IPS DF 6.9 (cell line): ENCODE data around the gene TICAM1.
A peak's percentile ranks its signal among the peaks of the same experiment; 100 is the strongest.
"Not testable (repeated sequence)": the region's sequence is repeated elsewhere in the genome, so short reads cannot be mapped to it uniquely, and the experiment has no call there.

Experiments
- DNase-seq: peaks from one replicate; pipeline ENCODE4 v3.0.0-alpha.2; 2013; ENCODE audit warnings: low read depth, low spot score
- H3K27ac ChIP-seq: one replicate; pipeline ENCODE4 v1.5.1; 2013; ENCODE audit warnings: low read length, control low read depth
- H3K27me3 ChIP-seq: 2 replicates; pipeline ENCODE4 v1.6.1; 2013; ENCODE audit warnings: mild to moderate bottlenecking, low read length; ENCODE audit not compliant: control insufficient read depth, insufficient read depth
- H3K36me3 ChIP-seq: 2 replicates; pipeline ENCODE4 v1.6.1; 2013; ENCODE audit warnings: low read length; ENCODE audit not compliant: control insufficient read depth, insufficient read depth
- H3K4me1 ChIP-seq: 2 replicates; pipeline ENCODE4 v1.6.1; 2013; ENCODE audit warnings: low read length; ENCODE audit not compliant: control insufficient read depth, insufficient read depth
- H3K4me3 ChIP-seq: 2 replicates; pipeline ENCODE4 v1.5.1; 2013; ENCODE audit warnings: mild to moderate bottlenecking, low read length
- H3K9me3 ChIP-seq: 2 replicates; pipeline ENCODE4 v1.6.1; 2013; ENCODE audit warnings: low read length, inconsistent platforms; ENCODE audit not compliant: control insufficient read depth, insufficient read depth
- WGBS: extraction: QIAGEN DNeasy Blood & Tissue Kit; methylation state at CpG from one replicate; pipeline ENCODE4 v1.1.7; 2013; ENCODE audit warnings: mixed read lengths, missing lambda C conversion rate; ENCODE audit not compliant: insufficient read length, insufficient coverage; 5-methylcytosine and 5-hydroxymethylcytosine counted together

TICAM1 gene

DNA sequence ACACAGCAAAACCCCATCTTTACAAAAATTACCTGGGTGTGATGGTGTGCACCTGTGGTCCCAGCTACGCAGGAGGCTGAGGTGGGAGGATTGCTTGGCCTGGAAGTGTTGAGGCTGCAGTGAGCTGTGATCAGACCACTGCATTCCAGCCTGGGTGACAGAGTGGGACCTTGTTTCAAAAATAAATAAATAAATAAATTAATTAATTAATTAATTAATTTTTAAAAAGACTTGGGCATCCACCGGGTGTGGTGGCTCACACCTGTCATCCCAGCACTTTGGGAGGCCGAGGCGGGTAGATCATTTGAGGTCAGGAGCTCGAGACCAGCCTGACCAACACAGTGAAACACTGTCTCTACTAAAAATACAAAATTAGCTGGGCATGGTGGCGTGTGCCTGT is 26.4 kb downstream of the TICAM1 start:
- not testable (repeated sequence) for DNase-seq, H3K4me3 ChIP-seq, H3K27me3 ChIP-seq, H3K9me3 ChIP-seq, H3K27ac ChIP-seq, H3K4me1 ChIP-seq, H3K36me3 ChIP-seq
- WGBS: no CpG with 5 or more reads among the region's 6 CpGs

DNA sequence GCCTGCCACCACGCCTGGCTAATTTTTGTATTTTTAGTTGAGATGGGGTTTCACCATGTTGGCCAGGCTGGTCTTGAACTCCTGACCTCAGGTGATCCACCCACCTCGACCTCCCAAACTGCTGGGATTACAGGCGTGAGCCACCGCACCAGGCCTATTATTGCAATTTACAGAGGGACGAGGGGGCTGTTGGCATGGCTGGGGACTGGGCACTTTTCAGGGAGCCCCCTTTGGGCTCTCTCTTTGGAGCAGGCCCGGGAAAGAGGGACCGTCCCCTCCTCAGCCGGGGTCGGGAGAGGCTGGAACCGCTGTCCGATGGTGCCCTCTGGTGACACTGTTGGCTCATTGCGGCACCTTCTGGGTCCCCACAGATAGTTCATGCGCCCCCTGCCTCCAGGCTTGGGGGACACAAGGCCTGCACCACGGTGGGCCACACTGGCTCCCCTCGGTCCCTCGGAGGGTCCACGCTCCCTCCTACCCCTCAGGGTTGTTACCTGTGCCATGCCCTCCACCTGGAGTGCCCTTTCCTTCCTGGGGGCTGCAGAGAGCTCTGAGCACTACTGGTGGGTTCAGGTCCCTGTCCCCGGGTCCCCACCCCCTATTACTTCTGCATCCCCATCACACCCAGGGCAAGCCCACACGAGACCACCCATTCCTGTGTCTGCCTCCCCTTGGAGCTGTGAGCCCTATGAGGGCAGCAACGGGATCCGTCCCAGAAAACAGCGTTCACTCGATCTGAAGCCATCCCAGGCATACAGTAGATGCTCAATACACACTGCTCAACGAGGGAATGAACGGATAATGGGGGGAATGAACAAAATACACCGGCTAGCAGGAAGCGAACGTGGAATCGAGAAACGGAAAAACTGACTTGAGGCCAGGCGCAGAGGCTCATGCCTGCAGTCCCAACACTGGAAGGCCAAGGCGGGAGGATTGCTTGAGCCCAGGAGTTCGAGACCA is 27.5 kb downstream of the TICAM1 start:
- H3K9me3 ChIP-seq: no peaks in the 10 kb centered on the region
- no peaks in the 10 kb centered on the region for H3K36me3 ChIP-seq
- no peaks in the 10 kb centered on the region for H3K4me1 ChIP-seq
- no peak overlapping the region for H3K4me3 ChIP-seq
- WGBS: no CpG with 5 or more reads among the region's 33 CpGs
- DNase-seq: peak; percentile 54
- H3K27me3 ChIP-seq: no peaks in the 10 kb centered on the region
- H3K27ac ChIP-seq: no peak overlapping the region

- Histone ChIP-seq H3K36me3 (no peaks in the 10 kb centered on the region), H3K4me1 (no peaks in the 10 kb centered on the region), H3K27me3 (no peaks in the 10 kb centered on the region), H3K9me3 (no peaks in the 10 kb centered on the region), H3K4me3 (no peak overlapping the region), H3K27ac (no peak overlapping the region)
- no peak for DNase-seq
- WGBS: no CpG with 5 or more reads among the region's 7 CpGs
Measured at GRCh38 chr19:4802711-4803110, 28.8 kb downstream of the TICAM1 start.

- H3K4me3 ChIP-seq: no peak overlapping the region
- no peaks in the 10 kb centered on the region for H3K9me3 ChIP-seq
- H3K27ac ChIP-seq: no peak overlapping the region
- H3K27me3 ChIP-seq: no peaks in the 10 kb centered on the region
- no CpG with 5 or more reads among the region's 3 CpGs for WGBS
- H3K36me3 ChIP-seq: peaks cover 5% of the 10 kb centered on the region; the same call in 1 of the 2 replicates
- H3K4me1 ChIP-seq: no peaks in the 10 kb centered on the region
- DNase-seq: no peak
Measured at GRCh38 chr19:4801085-4801619, 30.4 kb downstream of the TICAM1 start.

GRCh38 chr19:4800591-4801081 is 30.9 kb downstream of the TICAM1 start:
- no peaks in the 10 kb centered on the region for H3K4me1 ChIP-seq

GRCh38 chr19:4795400-4795799 is 36.1 kb downstream of the TICAM1 start:
- H3K9me3 ChIP-seq: no peaks in the 10 kb centered on the region
- WGBS: no CpG with 5 or more reads among the region's 9 CpGs
- H3K4me3 ChIP-seq: no peak overlapping the region
- peaks cover 12% of the 10 kb centered on the region; the same call in 1 of the 2 replicates for H3K36me3 ChIP-seq
- no peak for DNase-seq
- no peaks in the 10 kb centered on the region for H3K4me1 ChIP-seq
- no peaks in the 10 kb centered on the region for H3K27me3 ChIP-seq
- H3K27ac ChIP-seq: no peak overlapping the region

More at GRCh38 chr19:4800591-4801081, 30.9 kb downstream of the TICAM1 start:
- H3K27me3 ChIP-seq: no peaks in the 10 kb centered on the region
- H3K36me3 ChIP-seq: peaks cover 5% of the 10 kb centered on the region; the same call in 1 of the 2 replicates
- no peak overlapping the region for H3K4me3 ChIP-seq
- no peak overlapping the region for H3K27ac ChIP-seq
- DNase-seq: no peak
- no peaks in the 10 kb centered on the region for H3K9me3 ChIP-seq
- WGBS: no CpG with 5 or more reads among the region's 23 CpGs

GRCh38 chr19:4794971-4795370 is 36.5 kb downstream of the TICAM1 start:
- Histone ChIP-seq H3K9me3 (no peaks in the 10 kb centered on the region), H3K4me1 (no peaks in the 10 kb centered on the region), H3K36me3 (peaks cover 12% of the 10 kb centered on the region; the same call in 1 of the 2 replicates), H3K27ac (no peak overlapping the region), H3K27me3 (no peaks in the 10 kb centered on the region), H3K4me3 (no peak overlapping the region)
- no peak for DNase-seq
- WGBS: no CpG with 5 or more reads among the region's 11 CpGs

DNA sequence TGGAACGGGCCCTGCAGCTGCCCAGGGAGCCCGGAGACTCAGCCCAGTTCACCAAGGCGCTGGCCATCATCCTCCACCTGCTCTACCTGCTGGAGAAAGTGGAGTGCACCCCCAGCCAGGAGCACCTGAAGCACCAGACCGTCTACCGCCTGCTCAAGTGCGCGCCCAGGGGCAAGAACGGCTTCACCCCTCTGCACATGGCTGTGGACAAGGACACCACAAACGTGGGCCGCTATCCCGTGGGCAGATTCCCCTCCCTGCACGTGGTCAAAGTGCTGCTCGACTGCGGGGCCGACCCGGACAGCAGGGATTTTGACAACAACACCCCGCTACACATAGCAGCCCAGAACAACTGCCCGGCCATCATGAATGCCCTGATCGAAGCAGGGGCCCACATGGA is 38.2 kb downstream of the TICAM1 start:
- H3K36me3 ChIP-seq: peaks cover 12% of the 10 kb centered on the region; the same call in 1 of the 2 replicates
- not testable (repeated sequence) for H3K9me3 ChIP-seq, H3K4me1 ChIP-seq, H3K27ac ChIP-seq, H3K4me3 ChIP-seq, H3K27me3 ChIP-seq, DNase-seq
- no CpG with 5 or more reads among the region's 19 CpGs for WGBS

DNA sequence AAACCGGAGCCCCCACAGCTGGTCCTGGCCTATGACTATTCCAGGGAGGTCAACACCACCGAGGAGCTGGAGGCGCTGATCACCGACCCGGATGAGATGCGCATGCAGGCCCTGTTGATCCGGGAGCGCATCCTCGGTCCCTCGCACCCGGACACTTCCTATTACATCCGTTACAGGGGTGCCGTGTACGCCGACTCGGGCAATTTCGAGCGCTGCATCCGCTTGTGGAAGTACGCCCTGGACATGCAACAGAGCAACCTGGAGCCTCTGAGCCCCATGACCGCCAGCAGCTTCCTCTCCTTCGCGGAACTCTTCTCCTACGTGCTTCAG is 38.7 kb downstream of the TICAM1 start:
- peaks cover 12% of the 10 kb centered on the region; the same call in 1 of the 2 replicates for H3K36me3 ChIP-seq
- H3K4me1 ChIP-seq, DNase-seq, H3K27ac ChIP-seq, H3K27me3 ChIP-seq, H3K9me3 ChIP-seq, H3K4me3 ChIP-seq: not testable (repeated sequence)
- no CpG with 5 or more reads among the region's 24 CpGs for WGBS

GRCh38 chr19:4792019-4792865 is 39.3 kb downstream of the TICAM1 start:
- not testable (repeated sequence) for H3K27ac ChIP-seq, H3K27me3 ChIP-seq, H3K4me1 ChIP-seq, H3K9me3 ChIP-seq, DNase-seq
- no CpG with 5 or more reads among the region's 75 CpGs for WGBS
- Histone ChIP-seq H3K36me3 (peaks cover 12% of the 10 kb centered on the region; the same call in 1 of the 2 replicates), H3K4me3 (peak overlapping the region; percentile 95)
